ENCODE results near the gene CAMK2A.

- TF ChIP-seq EZH2 (IDR thresholded peaks at IDR 0.05; ENCODE audit: insufficient read depth, poor library complexity, severe bottlenecking) (no peak), EZH2phosphoT487 (IDR thresholded peaks at IDR 0.05; ENCODE audit: insufficient read depth, low read depth) (no peak)
These were observed 49.8 kb downstream of the CAMK2A start for GRCh38 chr5:150239794-150240122.
